ENCODE data around the gene PLD4.

The PLD4 gene

DNA sequence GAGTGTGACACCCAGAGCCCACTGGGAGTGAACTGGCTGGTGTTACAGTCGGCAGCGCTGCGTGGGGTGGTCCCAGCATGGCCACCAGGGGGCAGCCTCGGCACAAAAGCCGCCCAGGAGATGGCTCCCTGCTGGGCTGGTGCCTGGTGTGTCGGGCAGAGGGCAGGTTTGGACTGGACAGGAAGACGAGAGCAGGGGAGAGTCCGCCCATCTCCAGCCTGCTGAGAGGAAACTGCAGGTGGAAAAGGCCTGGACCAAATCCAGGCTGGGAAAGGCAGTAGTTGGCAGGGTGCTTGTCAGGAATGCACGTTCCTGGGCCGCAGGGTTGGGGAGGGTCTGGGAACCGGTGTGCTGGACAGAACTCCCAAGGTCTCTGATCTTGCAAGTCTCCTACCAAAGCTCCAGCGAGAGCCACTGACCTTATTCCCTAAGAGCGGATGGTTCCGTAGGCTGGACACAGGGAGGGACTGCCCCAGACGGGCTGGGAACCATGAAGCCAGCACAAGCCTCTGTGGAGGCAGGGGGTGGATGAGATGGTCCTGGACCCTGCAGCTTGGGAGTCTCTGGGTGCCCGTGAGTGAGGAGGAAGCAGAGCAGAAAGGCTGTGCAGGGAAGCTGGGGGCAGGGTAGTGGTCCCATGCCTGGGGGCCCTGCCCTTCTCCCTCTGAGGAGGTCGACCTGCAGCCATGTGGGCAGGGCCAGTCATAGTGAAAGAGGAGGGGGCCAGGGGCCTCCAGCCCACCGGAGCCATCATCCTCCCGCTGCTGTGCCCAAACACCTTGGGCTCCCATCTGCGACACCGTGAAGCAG, 51.7 kb downstream of the PLD4 start:
- DNase-seq: peak; percentile 78 to 90 (median 82)

- no peak for DNase-seq
These were observed 52.5 kb downstream of the PLD4 start for GRCh38 chr14:104977008-104977680.

DNA sequence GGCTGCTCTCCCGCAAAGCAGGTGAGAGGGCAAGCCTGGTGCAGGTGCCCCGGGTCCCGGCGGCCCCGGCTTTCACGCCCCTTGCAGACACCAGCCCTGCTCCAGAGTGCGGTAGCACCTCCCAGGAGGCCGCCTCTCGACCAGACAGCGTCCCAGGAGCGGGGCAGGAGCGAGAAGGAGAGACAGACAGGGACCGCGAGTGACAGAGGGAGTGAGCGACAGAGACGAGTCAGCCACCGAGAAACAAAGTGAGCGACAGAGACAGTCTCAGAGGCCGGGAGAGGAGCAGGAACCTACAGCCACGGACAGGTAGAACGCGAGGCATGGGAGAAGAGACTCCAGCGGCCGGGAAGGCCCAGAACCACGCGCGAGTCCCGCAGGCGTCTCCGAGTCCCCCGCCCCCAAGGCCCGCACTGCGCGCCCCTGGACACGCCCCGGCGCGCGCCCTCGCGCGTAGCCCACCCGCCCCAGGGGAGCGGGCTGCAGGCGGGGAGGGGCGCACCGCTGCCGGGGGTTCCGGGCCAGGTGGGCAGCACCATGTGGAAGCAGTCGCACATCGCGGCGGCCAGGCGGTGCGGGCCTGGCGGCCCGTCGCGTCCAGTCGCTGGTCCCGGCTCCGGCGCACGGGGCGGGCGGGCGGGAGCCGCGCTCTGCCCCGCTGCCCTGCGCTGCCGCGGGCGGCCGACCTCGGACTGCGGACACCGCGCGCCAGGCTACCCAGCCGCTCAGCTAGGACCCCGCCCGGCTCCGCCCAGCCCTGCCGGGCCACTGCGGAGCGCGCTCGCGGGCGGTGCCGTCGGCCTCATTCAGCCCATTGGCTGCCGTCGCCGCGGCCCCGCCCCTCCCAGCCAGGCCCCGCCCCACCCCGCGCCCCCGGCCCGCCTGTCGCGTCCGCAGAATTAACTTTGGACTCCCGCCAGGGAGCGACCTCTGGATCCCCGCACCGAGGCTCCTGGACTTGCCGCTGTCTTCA, 53.3 kb downstream of the PLD4 start, which contains the start of gene AHNAK2:
Gene AHNAK2 (minus strand): TSS at position 694 of the 973 bp plus-strand sequence. CDS start 137 bp downstream, at position 557.
- peak in 1 of 4 experiments; percentile 13 for DNase-seq

GRCh38 chr14:104978746-104979691, 54.3 kb downstream of the PLD4 start:
- no peak for DNase-seq

- DNase-seq: no peak
These were observed 55.3 kb downstream of the PLD4 start for GRCh38 chr14:104979758-104980610.

- DNase-seq: no peak
These were observed 56.2 kb downstream of the PLD4 start for GRCh38 chr14:104980611-104981531.

DNA sequence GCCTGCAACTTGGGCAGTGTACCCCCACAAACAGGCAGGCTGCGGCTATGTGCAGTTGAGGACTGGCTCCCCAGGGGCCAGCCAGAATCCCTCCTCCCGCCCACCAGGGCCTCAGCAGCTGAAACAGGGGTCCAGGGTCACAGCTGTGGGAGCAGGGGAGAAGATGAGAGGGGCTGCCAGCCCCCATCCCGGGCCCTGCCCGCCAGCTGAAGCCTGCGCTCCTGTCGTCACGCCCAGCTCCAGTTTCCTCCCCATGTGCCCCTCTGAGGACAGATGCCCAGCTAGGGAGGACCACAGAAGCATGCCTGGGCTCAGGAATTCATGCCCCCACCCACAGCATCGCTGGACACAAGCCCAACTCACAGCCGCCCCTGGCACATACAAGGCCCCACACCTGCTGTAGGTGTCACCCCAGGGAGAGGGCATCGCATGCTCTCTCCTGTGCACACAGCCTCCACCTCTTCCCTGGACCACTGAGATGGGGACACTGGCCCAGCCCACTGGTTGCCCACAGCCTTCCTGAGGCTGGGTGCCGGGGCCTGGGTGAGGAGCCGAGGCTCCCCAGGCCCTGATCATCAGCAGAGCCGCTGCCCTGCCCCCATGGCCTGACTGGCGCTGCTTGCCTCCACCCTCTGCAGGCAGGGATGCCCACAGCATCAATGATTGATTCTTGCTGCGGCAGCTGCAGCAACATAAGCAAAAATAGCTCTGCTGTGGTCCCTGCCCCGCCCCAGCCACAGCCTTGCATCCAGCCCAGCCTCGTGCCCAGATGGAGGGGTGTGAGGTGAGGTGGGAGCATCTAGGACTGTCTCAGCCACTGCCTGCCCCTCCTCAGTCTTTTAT, 57.2 kb downstream of the PLD4 start:
- DNase-seq: no peak

DNA sequence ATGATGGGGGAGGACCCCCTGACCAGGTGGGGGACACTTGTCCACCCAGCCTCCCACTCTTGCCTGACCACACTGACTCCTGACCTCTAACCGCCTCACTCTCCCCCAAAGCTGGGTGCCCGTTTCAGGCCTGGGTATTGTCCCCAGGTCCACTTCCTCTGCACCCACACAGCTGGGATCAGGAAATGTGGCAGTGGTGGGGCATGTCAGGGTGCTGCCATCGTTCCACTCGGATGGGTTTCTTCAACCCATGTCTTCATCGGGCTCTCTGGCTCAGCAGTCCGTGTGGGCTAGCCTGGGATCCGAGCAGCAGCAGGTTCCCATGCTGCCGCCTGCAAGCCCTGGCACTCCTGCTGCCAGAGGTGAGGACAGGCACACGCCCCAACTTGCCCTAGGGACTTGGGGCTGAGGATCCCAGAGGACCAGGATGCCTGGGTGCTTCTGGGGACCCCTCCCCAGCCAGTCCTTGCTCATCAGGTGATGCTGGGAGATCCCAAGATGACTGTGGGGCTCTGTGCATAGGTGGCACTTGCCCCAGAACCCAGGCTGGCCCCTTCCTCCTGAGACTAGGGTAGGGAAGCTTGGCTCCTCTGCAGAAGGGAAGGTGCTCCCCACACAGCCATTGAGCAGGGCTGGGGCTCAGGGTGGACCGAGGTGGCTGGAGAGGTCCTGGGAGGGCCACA, 58.0 kb downstream of the PLD4 start:
- no peak for DNase-seq
